ENCODE data around the gene OPN4. TPM values are rescaled to one million over a fixed set of nuclear protein-coding genes. Genes with fewer than 3 reads are reported as not detected.

Gene OPN4
- total RNA-seq, 2 experiments from 2014 or later: not detected

- Histone ChIP-seq H3K36me3 (ENCODE audit: insufficient read depth, low read length) (no peaks in the 10 kb centered on the region), H3K4me2 (ENCODE audit: low read length) (peak overlapping the region; percentile 20; the same call in 1 of the 2 replicates), H3K9me3 (ENCODE audit: low read length) (no peaks in the 10 kb centered on the region), H3K27ac (ENCODE audit: low read depth, low read length, poor library complexity, severe bottlenecking) (no peak overlapping the region), H4K20me1 (ENCODE audit: insufficient read depth, low read length) (no peaks in the 10 kb centered on the region), H3K4me1 (ENCODE audit: insufficient read depth, low read length, poor library complexity, severe bottlenecking) (peaks cover 49% of the 10 kb centered on the region), H3K79me2 (ENCODE audit: insufficient read depth, low read depth, low read length) (no peaks in the 10 kb centered on the region), H3K9me2 (ENCODE audit: insufficient read depth, low read length) (no peaks in the 10 kb centered on the region), H2AFZ (ENCODE audit: low read length) (no peak overlapping the region), H3K4me3 (ENCODE audit: low read depth, low read length, poor library complexity, severe bottlenecking) (no peak overlapping the region)
- TF ChIP-seq EZH2phosphoT487 (IDR thresholded peaks at IDR 0.05; ENCODE audit: borderline replicate concordance, low read depth, low read length) (no peak), CTCF (conservative IDR thresholded peaks at IDR 0.05; ENCODE audit: low read length) (no peak)
- ChIA-PET POLR2A (interaction anchor here (0.6 to 1.0 kb wide), 2 partner anchors 145 to 149 kb away, joined by 3 to 5 read pairs; no protein-coding TSS in a partner anchor), CTCF (ENCODE audit: unreplicated experiment) (no interaction called here)
- BruUV-seq (replicated peaks): no TSS peak
- intact Hi-C loops (cut with micrococcal nuclease; ENCODE audit: unreplicated experiment): loop anchor here (5.0 kb wide), 2 partner anchors 150 to 280 kb away; partner anchors contain the start of gene WAPL
- DNase-seq (ENCODE audit: low spot score): peak; percentile 41
Observed at GRCh38 chr10:86671985-86672710, 17.8 kb downstream of the OPN4 start.

- POLR2A ChIA-PET: interaction anchor here (0.5 kb wide), 1 partner anchor 16 kb away, joined by 5 read pairs; no protein-coding TSS in a partner anchor
- intact Hi-C loops (cut with micrococcal nuclease; ENCODE audit: unreplicated experiment): loop anchor here (5.0 kb wide), 2 partner anchors 151 to 281 kb away; partner anchors contain the start of gene WAPL
- no peak for TF ChIP-seq EZH2phosphoT487 (IDR thresholded peaks at IDR 0.05; ENCODE audit: borderline replicate concordance, low read depth, low read length)
- no peak for TF ChIP-seq CTCF (conservative IDR thresholded peaks at IDR 0.05; ENCODE audit: low read length)
Observed at GRCh38 chr10:86673216-86673826, 19.0 kb downstream of the OPN4 start.

More at GRCh38 chr10:86673216-86673826, 19.0 kb downstream of the OPN4 start:
- Histone ChIP-seq H3K9me2 (ENCODE audit: insufficient read depth, low read length) (no peaks in the 10 kb centered on the region), H2AFZ (ENCODE audit: low read length) (no peak overlapping the region), H3K27ac (ENCODE audit: low read depth, low read length, poor library complexity, severe bottlenecking) (no peak overlapping the region), H4K20me1 (ENCODE audit: insufficient read depth, low read length) (no peaks in the 10 kb centered on the region), H3K9me3 (ENCODE audit: low read length) (no peaks in the 10 kb centered on the region), H3K79me2 (ENCODE audit: insufficient read depth, low read depth, low read length) (no peaks in the 10 kb centered on the region), H3K4me3 (ENCODE audit: low read depth, low read length, poor library complexity, severe bottlenecking) (no peak overlapping the region), H3K4me1 (ENCODE audit: insufficient read depth, low read length, poor library complexity, severe bottlenecking) (peaks cover 47% of the 10 kb centered on the region), H3K36me3 (ENCODE audit: insufficient read depth, low read length) (no peaks in the 10 kb centered on the region), H3K4me2 (ENCODE audit: low read length) (no peak overlapping the region)
- no TSS peak for BruUV-seq (replicated peaks)
- CTCF ChIA-PET (ENCODE audit: unreplicated experiment): interaction anchor here (0.5 to 1.6 kb wide), 2 partner anchors 10 to 30 kb away, joined by 3 to 5 read pairs; no protein-coding TSS in a partner anchor
- DNase-seq (ENCODE audit: low spot score): no peak

Measured in OCI-LY7 (cell line).